Epithelial cell of esophagus (primary cell): ENCODE data around the gene HIKESHI.
A peak's percentile ranks its signal among the peaks of the same experiment; 100 is the strongest.

Source experiments
- DNase-seq: peaks from one replicate; pipeline ENCODE4 v3.0.0; 2010; ENCODE audit warnings: low read depth
- H3K4me3 ChIP-seq: 2 replicates; pipeline ENCODE4 v1.5.1; 2011; ENCODE audit warnings: mild to moderate bottlenecking, low read length, control low read depth
- CTCF ChIP-seq: IDR thresholded peaks from 2 replicates; pipeline ENCODE4 v1.5.1; 2011; ENCODE audit warnings: low read depth, mild to moderate bottlenecking, low read length, control low read depth, inconsistent platforms; ENCODE audit not compliant: insufficient read depth; ENCODE audit errors: missing control alignments

HIKESHI gene

GRCh38 chr11:86386283-86386682, 84.2 kb downstream of the HIKESHI start:
- no peak for TF ChIP-seq CTCF
- DNase-seq, result no peak
- no peak overlapping the region for H3K4me3 ChIP-seq

DNA sequence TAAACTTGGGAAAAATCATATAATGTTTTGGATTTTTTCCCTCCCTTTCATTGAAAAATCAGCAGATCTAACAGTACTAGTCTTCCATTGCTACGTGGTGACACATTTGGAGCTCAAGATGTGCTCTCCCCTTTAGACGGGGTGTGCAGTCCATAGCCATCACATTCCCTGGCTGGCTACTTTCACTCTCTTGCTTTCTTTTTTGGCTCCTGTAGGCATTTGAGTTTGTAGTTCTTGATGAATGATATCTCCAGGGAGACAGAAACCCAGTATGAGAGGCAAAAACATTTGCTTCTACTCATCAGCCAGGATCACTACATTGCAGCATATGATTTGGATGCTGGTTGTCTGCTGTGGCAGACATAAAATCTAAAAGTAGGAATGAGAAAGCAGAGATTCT, 84.7 kb downstream of the HIKESHI start:
- no peak for TF ChIP-seq CTCF
- DNase-seq, result no peak
- H3K4me3 ChIP-seq, result no peak overlapping the region

GRCh38 chr11:86388198-86388597, 86.2 kb downstream of the HIKESHI start:
- DNase-seq, result no peak
- H3K4me3 ChIP-seq, result no peak overlapping the region
- no peak for TF ChIP-seq CTCF

DNA sequence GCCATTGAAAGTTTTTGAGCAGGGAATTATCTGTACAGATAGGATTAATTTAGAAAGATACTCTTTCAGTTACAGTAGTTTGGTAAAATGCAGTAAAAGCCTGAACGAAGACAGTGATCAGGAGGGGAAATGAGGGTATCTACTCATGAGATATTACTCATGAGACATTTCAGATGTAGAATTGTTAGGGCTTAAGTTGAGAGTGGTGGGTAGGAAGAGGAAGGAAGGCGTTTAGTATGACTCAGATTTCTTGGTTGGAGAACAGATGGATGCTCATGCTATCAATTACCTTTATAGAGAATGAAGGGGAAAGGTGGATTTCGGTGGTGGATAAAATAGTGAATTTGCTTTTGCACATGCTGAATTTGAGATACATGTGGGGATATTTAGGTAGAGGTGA, 88.4 kb downstream of the HIKESHI start:
- TF ChIP-seq CTCF, result no peak
- DNase-seq, result no peak
- no peak overlapping the region for H3K4me3 ChIP-seq

DNA sequence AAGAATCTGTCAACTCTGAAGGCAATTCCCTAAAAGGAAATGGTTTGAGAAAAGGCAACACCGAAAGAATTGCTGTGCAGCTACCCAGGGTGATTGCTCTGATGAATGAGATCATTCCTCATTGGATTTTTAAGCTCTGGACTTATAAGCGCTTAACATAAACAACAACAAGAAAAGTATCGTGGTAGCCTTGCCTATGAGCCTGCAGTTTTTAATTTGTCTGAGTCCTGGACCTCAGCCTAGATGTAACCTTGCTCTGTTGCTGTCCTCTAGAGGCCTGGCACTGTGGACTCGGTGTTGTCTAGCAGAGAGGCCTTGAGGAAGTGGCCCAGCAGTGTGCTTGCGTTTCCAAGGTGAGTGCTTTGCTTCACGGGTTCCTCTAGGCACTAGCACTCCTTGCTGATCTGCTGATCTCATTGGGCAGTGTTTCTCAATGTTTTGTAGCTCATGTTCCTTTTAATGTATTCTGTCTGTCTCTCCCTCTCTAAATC, 93.1 kb downstream of the HIKESHI start:
- TF ChIP-seq CTCF, result no peak
- DNase-seq, result peak; percentile 18
- H3K4me3 ChIP-seq, result no peak overlapping the region
